ACC112 (cell line): Measurements from ENCODE around the gene ABCC1.
A peak's percentile ranks its signal among the peaks of the same experiment; 100 is the strongest.

ENCODE experiments used
- H2AFZ ChIP-seq: fragments of 200-600 bp; sonication (generic); one replicate; pipeline ENCODE4 v1.6.0; 2017; ENCODE audit warnings: antibody characterized with exemption, low read length; ENCODE audit not compliant: unreplicated experiment
- H3K27ac ChIP-seq: fragments of 200-600 bp; sonication (generic); 2 replicates; pipeline ENCODE4 v1.5.1; 2014; ENCODE audit warnings: low read depth, mild to moderate bottlenecking, antibody characterized with exemption, low read length, moderate library complexity
- H3K27me3 ChIP-seq: fragments of 200-600 bp; sonication (generic); 2 replicates; pipeline ENCODE4 v1.6.1; 2014; ENCODE audit warnings: mild to moderate bottlenecking, antibody characterized with exemption, low read length, moderate library complexity, mixed read lengths; ENCODE audit not compliant: insufficient read depth
- H3K36me3 ChIP-seq: fragments of 200-600 bp; sonication (generic); 2 replicates; pipeline ENCODE4 v1.6.1; 2016; ENCODE audit warnings: mild to moderate bottlenecking, antibody characterized with exemption, low read length, moderate library complexity, mixed read lengths; ENCODE audit not compliant: insufficient read depth
- H3K4me1 ChIP-seq: fragments of 200-600 bp; sonication (generic); one replicate; pipeline ENCODE4 v1.6.1; 2016; ENCODE audit warnings: low read length, mixed read lengths; ENCODE audit not compliant: insufficient read depth, unreplicated experiment, control insufficient read depth
- H3K4me3 ChIP-seq: fragments of 200-600 bp; sonication (generic); 2 replicates; pipeline ENCODE4 v1.5.1; 2014; ENCODE audit warnings: mild to moderate bottlenecking, low read depth, low read length
- H3K79me2 ChIP-seq: fragments of 200-600 bp; sonication (generic); one replicate; pipeline ENCODE4 v1.6.0; 2016; ENCODE audit warnings: low read length; ENCODE audit not compliant: control insufficient read depth, unreplicated experiment, insufficient read depth

ABCC1 gene

DNA sequence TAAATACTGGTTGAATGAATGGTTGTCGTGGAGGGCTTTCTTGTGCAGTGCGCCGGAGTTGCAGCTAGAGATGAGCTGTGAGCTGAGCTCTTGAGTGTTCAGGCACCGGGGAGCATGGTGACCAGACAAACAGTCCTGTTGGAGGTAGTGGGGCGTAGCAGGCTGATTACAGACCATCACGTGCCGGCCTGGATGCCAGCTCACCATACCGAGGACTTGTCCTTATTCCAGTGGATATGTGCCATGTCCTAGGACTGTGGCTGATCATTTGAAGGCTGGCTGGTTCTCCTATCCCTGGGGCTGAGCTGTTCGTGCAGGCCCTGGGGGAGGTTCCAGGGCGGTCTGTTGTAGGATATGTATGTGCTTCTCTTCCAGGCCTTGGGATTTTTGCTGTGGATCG, 60.0 kb downstream of the ABCC1 start:
- Histone ChIP-seq H3K27ac (no peak overlapping the region), H2AFZ (no peak overlapping the region), H3K4me3 (no peak overlapping the region), H3K4me1 (peaks cover 21% of the 10 kb centered on the region), H3K27me3 (no peaks in the 10 kb centered on the region), H3K36me3 (peaks cover 6% of the 10 kb centered on the region), H3K79me2 (peaks cover 42% of the 10 kb centered on the region)

DNA sequence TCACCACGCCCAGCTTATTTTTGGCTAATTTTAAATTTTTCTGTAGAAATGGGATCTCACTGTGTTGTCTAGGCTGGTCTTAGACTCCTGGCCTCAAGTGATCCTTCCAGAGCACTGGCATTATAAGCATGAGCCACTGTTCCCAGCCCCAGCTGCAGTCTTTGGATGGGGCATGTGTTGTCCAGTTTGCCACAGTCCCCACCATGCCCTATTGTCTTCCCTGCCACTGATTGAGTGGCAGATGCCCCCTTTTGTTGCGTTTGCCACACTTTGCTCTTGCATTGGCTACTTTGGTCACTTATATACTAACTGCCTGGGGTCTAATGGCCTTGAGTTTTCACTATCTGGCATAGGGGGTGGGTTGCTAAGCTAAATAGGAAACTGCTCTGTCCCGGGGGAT, 60.8 kb downstream of the ABCC1 start:
- Histone ChIP-seq H3K79me2 (peaks cover 38% of the 10 kb centered on the region), H3K4me1 (peaks cover 22% of the 10 kb centered on the region), H3K36me3 (peaks cover 6% of the 10 kb centered on the region), H2AFZ (no peak overlapping the region), H3K27ac (no peak overlapping the region), H3K4me3 (no peak overlapping the region), H3K27me3 (no peaks in the 10 kb centered on the region)

DNA sequence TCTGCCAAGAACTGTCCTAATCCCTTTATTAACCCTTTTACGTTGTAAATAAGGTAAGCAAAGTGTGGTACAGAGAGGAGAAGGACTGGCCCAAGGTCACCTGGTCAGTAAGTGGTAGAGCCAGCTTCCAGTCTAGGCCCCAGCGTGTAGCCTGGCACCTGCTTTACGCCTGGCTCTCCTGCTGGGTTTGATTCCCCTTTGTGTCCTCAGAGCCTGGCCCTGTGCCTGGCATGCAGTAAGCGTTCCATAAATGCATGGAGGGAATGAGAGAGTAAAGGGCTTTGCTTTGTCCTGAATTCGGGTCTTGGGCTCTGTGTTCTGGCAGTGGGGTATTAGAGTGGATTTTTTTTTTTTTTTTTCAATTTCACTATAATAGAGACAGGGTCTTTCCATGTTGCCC, 62.7 kb downstream of the ABCC1 start:
- Histone ChIP-seq H3K79me2 (peaks cover 23% of the 10 kb centered on the region), H3K4me1 (peaks cover 17% of the 10 kb centered on the region), H3K4me3 (no peak overlapping the region), H3K27ac (no peak overlapping the region), H2AFZ (no peak overlapping the region), H3K36me3 (peaks cover 13% of the 10 kb centered on the region), H3K27me3 (no peaks in the 10 kb centered on the region)

- no peak overlapping the region for H3K27ac ChIP-seq
Measured at GRCh38 chr16:16013812-16014211, 64.4 kb downstream of the ABCC1 start.

DNA sequence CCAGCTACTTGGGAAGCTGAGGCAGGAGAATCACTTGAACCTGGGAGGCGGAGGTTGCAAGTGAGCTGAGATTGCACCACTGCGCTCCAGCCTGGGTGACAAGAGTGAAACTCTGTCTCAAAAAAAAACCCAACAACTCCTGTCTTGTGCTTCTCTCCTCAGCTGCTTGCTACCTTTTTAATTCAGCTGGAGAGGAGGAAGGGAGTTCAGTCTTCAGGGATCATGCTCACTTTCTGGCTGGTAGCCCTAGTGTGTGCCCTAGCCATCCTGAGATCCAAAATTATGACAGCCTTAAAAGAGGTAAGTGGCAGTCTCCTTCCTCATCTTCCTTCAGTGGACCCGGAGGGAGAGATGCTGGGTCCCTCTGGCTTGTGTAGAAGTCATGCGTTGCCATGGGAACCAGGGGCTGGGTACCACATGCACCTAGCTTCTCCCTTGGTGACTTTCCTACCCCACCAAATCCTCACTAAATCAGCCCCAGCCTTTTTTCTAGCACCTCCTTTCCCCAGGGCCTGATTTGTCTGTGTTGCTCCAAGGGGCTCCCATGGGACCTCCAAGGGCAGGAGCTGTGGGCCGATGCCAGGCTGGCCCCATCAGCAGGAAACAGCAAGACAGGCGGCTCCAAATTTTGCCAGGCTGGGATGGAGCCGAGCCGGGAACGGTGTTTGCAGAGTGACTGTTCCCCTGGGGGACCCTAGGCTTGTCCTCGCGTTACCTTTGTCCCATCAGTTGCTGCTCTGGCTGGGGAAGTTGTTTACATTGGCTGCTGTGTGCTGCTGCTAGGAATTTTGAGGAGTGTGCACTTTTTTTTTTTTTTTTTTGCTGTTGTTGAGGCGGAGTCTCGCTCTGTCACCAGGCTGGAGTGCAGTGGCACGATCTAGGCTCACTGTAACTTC, 65.2 kb downstream of the ABCC1 start:
- H3K36me3 ChIP-seq = peaks cover 13% of the 10 kb centered on the region
- no peaks in the 10 kb centered on the region for H3K27me3 ChIP-seq
- peaks cover 9% of the 10 kb centered on the region for H3K79me2 ChIP-seq
- peak overlapping the region; percentile 68 for H3K27ac ChIP-seq
- H3K4me1 ChIP-seq = peaks cover 38% of the 10 kb centered on the region
- H2AFZ ChIP-seq = no peak overlapping the region
- H3K4me3 ChIP-seq = no peak overlapping the region

More at GRCh38 chr16:16013812-16014211, 64.4 kb downstream of the ABCC1 start:
- Histone ChIP-seq H3K36me3 (peaks cover 13% of the 10 kb centered on the region), H2AFZ (no peak overlapping the region), H3K27me3 (no peaks in the 10 kb centered on the region), H3K4me3 (no peak overlapping the region), H3K4me1 (peaks cover 30% of the 10 kb centered on the region), H3K79me2 (peaks cover 14% of the 10 kb centered on the region)

DNA sequence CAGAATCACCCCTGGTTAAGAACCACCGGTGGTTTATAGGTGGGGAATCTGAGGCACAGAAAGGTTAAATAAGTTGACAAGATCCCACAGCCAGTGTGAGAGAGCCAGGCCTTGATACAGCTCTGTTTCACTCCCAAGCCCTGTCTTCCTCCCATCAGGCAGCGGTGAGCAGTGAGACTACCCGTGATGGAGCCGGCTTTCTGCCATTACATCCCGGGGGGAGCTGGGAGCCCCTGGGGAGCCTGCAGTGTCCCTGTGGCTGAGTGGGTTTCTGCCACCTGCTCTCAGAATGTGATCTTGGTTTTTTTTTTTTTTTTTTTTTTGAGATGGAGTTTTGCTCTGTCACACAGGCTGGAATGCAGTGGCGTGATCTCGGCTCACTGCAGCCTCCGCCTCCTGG, 66.4 kb downstream of the ABCC1 start:
- H3K27ac ChIP-seq = peak overlapping the region; percentile 53
- H2AFZ ChIP-seq = no peak overlapping the region
- no peak overlapping the region for H3K4me3 ChIP-seq
- no peaks in the 10 kb centered on the region for H3K27me3 ChIP-seq
- peaks cover 14% of the 10 kb centered on the region; the same call in 1 of the 2 replicates for H3K36me3 ChIP-seq
- H3K4me1 ChIP-seq = peaks cover 49% of the 10 kb centered on the region
- H3K79me2 ChIP-seq = peaks cover 15% of the 10 kb centered on the region

DNA sequence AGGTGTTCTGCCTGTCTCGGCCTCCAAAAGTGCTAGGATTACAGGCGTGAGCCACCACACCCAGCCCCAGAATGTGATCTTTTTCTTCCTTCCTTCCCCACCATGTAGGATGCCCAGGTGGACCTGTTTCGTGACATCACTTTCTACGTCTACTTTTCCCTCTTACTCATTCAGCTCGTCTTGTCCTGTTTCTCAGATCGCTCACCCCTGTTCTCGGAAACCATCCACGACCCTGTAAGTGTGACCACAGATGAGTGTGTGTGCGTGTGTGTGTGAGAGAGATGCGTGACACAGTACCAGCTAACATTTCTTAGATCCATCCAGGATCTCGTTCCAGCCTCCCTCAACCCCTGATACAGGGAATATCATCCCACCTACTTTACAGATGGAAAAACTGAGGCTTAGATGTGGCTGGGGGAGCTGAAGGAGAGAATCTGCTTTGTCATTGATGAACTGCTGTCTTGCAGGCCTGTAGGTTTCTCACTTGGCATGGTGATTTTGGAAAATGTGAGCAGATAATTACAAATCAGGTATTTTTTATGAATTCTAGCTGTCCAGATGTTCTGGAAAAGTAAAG, 67.1 kb downstream of the ABCC1 start:
- no peak overlapping the region for H3K4me3 ChIP-seq
- peaks cover 55% of the 10 kb centered on the region for H3K4me1 ChIP-seq
- peaks cover 15% of the 10 kb centered on the region for H3K79me2 ChIP-seq
- H2AFZ ChIP-seq = no peak overlapping the region
- H3K27me3 ChIP-seq = no peaks in the 10 kb centered on the region
- H3K27ac ChIP-seq = peak overlapping the region; percentile 25; the same call in 1 of the 2 replicates
- peaks cover 14% of the 10 kb centered on the region; the same call in 1 of the 2 replicates for H3K36me3 ChIP-seq

- H3K27ac ChIP-seq = peak overlapping the region; percentile 87; the same call in 1 of the 2 replicates
- peaks cover 14% of the 10 kb centered on the region; the same call in 1 of the 2 replicates for H3K36me3 ChIP-seq
- H3K27me3 ChIP-seq = no peaks in the 10 kb centered on the region
- H2AFZ ChIP-seq = no peak overlapping the region
- peaks cover 19% of the 10 kb centered on the region for H3K79me2 ChIP-seq
- no peak overlapping the region for H3K4me3 ChIP-seq
- H3K4me1 ChIP-seq = peaks cover 67% of the 10 kb centered on the region
Measured at GRCh38 chr16:16017812-16018211, 68.4 kb downstream of the ABCC1 start.

- peak overlapping the region; percentile 87 for H3K27ac ChIP-seq
- H2AFZ ChIP-seq = no peak overlapping the region
- no peak overlapping the region for H3K4me3 ChIP-seq
- no peaks in the 10 kb centered on the region for H3K27me3 ChIP-seq
- H3K4me1 ChIP-seq = peaks cover 76% of the 10 kb centered on the region
- peaks cover 14% of the 10 kb centered on the region; the same call in 1 of the 2 replicates for H3K36me3 ChIP-seq
- H3K79me2 ChIP-seq = peaks cover 26% of the 10 kb centered on the region
Measured at GRCh38 chr16:16018705-16019104, 69.3 kb downstream of the ABCC1 start.

GRCh38 chr16:16019488-16019887, 70.1 kb downstream of the ABCC1 start:
- Histone ChIP-seq H3K4me1 (peaks cover 79% of the 10 kb centered on the region), H3K4me3 (peak overlapping the region; percentile 31; the same call in 1 of the 2 replicates), H3K79me2 (peaks cover 27% of the 10 kb centered on the region), H3K27me3 (no peaks in the 10 kb centered on the region), H3K27ac (peak overlapping the region; percentile 87), H2AFZ (no peak overlapping the region), H3K36me3 (peaks cover 16% of the 10 kb centered on the region; the same call in 1 of the 2 replicates)
